ENCODE results near the gene S1PR4. TPM values are rescaled to one million over a fixed set of nuclear protein-coding genes. Genes with fewer than 3 reads are reported as not detected.
"Not testable (repeated sequence)": the region's sequence is repeated elsewhere in the genome, so short reads cannot be mapped to it uniquely, and the experiment has no call there.

The S1PR4 gene
- total and polyA plus RNA-seq, 4 donors: 0.50 to 2.5 (median 1.6) TPM

DNA sequence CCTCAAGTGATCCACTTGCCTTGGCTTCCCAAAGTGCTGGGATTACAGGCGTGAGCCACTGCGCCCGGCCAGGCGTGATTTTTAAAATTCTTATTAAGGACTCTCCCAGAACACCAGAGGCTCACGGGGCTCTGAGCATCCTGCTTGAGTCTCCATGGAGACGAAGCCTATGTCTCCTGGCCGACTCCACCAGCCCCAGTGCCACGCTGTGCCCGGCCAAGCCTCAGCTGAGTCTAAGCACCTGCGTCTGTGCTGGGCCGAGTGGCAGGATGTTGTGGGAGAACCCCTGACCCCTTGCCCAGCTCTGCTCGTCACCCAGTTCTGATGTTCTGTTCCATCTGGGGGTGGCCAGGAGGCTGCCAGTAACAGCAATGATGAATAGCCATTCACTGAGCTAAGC, 42.0 kb downstream of the S1PR4 start:
- DNase-seq (no peak), ATAC-seq (ENCODE audit: low FRiP score) (no peak)
- Histone ChIP-seq H3K4me3 (ENCODE audit: low read length in 2 of 2) (no peak overlapping the region), H3K36me3 (ENCODE audit: control insufficient read depth in 1 of 2, insufficient read depth in 2 of 2, low read length in 1 of 2) (no peaks in the 10 kb centered on the region), H3K4me1 (ENCODE audit: control insufficient read depth in 1 of 2, insufficient read depth in 2 of 2, low read length in 2 of 2) (no peaks in the 10 kb centered on the region), H3K9me3 (ENCODE audit: control insufficient read depth, low read length) (no peaks in the 10 kb centered on the region), H3K27me3 (ENCODE audit: control insufficient read depth in 1 of 2, insufficient read depth in 2 of 2, low read length in 1 of 2) (no peaks in the 10 kb centered on the region), H3K27ac (ENCODE audit: low read depth in 1 of 2, low read length in 2 of 2) (no peak overlapping the region)
- WGBS, 2 donors: 71 to 72% methylated on average over 12 of the region's 12 CpGs
- intact Hi-C loops (cut with DNase I): no loop called here

DNA sequence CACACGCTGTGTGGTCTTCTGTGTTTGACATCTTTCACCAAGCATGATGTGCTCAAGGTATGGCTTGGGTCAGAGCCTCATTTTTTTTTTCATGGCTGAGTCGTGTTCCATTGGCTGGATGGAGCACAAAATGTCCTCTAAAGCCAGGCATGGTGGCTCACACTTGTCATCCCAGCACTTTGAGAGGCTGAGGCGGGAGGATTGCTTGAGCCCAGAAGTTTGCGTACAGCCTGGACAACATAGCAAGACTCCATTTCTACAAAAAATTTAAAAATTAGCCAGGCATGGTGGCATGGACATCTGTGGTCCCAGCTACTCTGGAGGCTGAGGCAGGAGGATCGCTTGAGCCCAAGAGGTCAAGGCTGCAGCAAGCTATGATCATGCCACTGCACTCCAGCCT, 43.0 kb downstream of the S1PR4 start:
- H3K27ac ChIP-seq (ENCODE audit: low read depth in 1 of 2, low read length in 2 of 2); H3K9me3 ChIP-seq (ENCODE audit: control insufficient read depth, low read length); ATAC-seq (ENCODE audit: low FRiP score); H3K27me3 ChIP-seq (ENCODE audit: control insufficient read depth in 1 of 2, insufficient read depth in 2 of 2, low read length in 1 of 2); intact Hi-C loops (cut with DNase I); H3K4me1 ChIP-seq (ENCODE audit: control insufficient read depth in 1 of 2, insufficient read depth in 2 of 2, low read length in 2 of 2); H3K4me3 ChIP-seq (ENCODE audit: low read length in 2 of 2); H3K36me3 ChIP-seq (ENCODE audit: control insufficient read depth in 1 of 2, insufficient read depth in 2 of 2, low read length in 1 of 2); DNase-seq: not testable (repeated sequence)
- WGBS, 2 donors: 81 to 82% methylated on average over 5 of the region's 5 CpGs

DNA sequence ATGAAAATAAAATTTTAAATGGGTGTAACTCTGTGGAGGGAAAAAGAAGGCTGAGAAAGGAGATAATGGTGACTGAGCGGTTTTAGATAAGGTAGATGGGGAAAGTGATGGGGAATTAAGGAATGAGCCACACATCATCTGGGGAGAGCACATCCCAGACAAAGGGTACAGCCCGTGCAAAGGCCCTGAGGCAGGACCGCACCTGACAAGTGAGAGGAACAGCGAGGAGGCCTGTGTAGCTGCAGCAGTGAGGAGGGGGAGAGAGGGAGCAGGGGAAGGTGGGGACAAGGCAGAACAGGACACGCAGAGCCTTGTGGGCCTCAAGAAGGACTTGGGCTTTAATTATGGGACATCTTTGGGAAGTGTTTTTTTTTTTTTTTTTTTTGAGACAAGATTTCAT, 44.1 kb downstream of the S1PR4 start:
- DNase-seq (no peak), ATAC-seq (ENCODE audit: low FRiP score) (no peak)
- 91 to 92% methylated on average over 5 of the region's 5 CpGs for WGBS, 2 donors
- no peak overlapping the region for H3K27ac ChIP-seq (ENCODE audit: low read depth in 1 of 2, low read length in 2 of 2)
- no peak overlapping the region for H3K4me3 ChIP-seq (ENCODE audit: low read length in 2 of 2)
- intact Hi-C loops (cut with DNase I): no loop called here
- H3K9me3 ChIP-seq (ENCODE audit: control insufficient read depth, low read length): no peaks in the 10 kb centered on the region
- H3K4me1 ChIP-seq (ENCODE audit: control insufficient read depth in 1 of 2, insufficient read depth in 2 of 2, low read length in 2 of 2): no peaks in the 10 kb centered on the region
- no peaks in the 10 kb centered on the region for H3K36me3 ChIP-seq (ENCODE audit: control insufficient read depth in 1 of 2, insufficient read depth in 2 of 2, low read length in 1 of 2)
- no peaks in the 10 kb centered on the region for H3K27me3 ChIP-seq (ENCODE audit: control insufficient read depth in 1 of 2, insufficient read depth in 2 of 2, low read length in 1 of 2)

- 2 to 3% methylated on average over 35 to 94 of the region's 94 CpGs for WGBS, 2 donors
- intact Hi-C loops (cut with DNase I): no loop called here
- no peak for DNase-seq
- H3K4me3 ChIP-seq (ENCODE audit: low read length in 2 of 2): peak within 1 kb of the TSS in 1 of 2 donors; percentile 23
- no peaks in the 10 kb centered on the region for H3K9me3 ChIP-seq (ENCODE audit: control insufficient read depth, low read length)
- ATAC-seq (ENCODE audit: low FRiP score): no peak
- H3K27me3 ChIP-seq (ENCODE audit: control insufficient read depth in 1 of 2, insufficient read depth in 2 of 2, low read length in 1 of 2): no peaks in the 10 kb centered on the region
- H3K36me3 ChIP-seq (ENCODE audit: control insufficient read depth in 1 of 2, insufficient read depth in 2 of 2, low read length in 1 of 2): no peaks in the 10 kb centered on the region
- no peaks in the 10 kb centered on the region for H3K4me1 ChIP-seq (ENCODE audit: control insufficient read depth in 1 of 2, insufficient read depth in 2 of 2, low read length in 2 of 2)
- no peak within 1 kb of the TSS for H3K27ac ChIP-seq (ENCODE audit: low read depth in 1 of 2, low read length in 2 of 2)
Measured at GRCh38 chr19:3224346-3225168, 46.0 kb downstream of the S1PR4 start, which contains the start of gene CELF5. Gene CELF5 (plus strand): TSS chr19:3224661. CDS start chr19:3224740, 79 bp downstream.

- ATAC-seq (ENCODE audit: low FRiP score) (no peak), DNase-seq (no peak)
- intact Hi-C loops (cut with DNase I): no loop called here
- Histone ChIP-seq H3K27ac (ENCODE audit: low read depth in 1 of 2, low read length in 2 of 2) (no peak overlapping the region), H3K4me3 (ENCODE audit: low read length in 2 of 2) (no peak overlapping the region), H3K4me1 (ENCODE audit: control insufficient read depth in 1 of 2, insufficient read depth in 2 of 2, low read length in 2 of 2) (no peaks in the 10 kb centered on the region), H3K9me3 (ENCODE audit: control insufficient read depth, low read length) (no peaks in the 10 kb centered on the region), H3K36me3 (ENCODE audit: control insufficient read depth in 1 of 2, insufficient read depth in 2 of 2, low read length in 1 of 2) (no peaks in the 10 kb centered on the region), H3K27me3 (ENCODE audit: control insufficient read depth in 1 of 2, insufficient read depth in 2 of 2, low read length in 1 of 2) (no peaks in the 10 kb centered on the region)
- WGBS, 2 donors: 0 to 1% methylated on average over 6 to 9 of the region's 9 CpGs
Measured at GRCh38 chr19:3225169-3225485, 46.6 kb downstream of the S1PR4 start.

- intact Hi-C loops (cut with DNase I): no loop called here
- no peak overlapping the region for H3K4me3 ChIP-seq (ENCODE audit: low read length in 2 of 2)
- no peak overlapping the region for H3K27ac ChIP-seq (ENCODE audit: low read depth in 1 of 2, low read length in 2 of 2)
- 44% methylated on average over 13 to 16 of the region's 16 CpGs for WGBS, 2 donors
- H3K4me1 ChIP-seq (ENCODE audit: control insufficient read depth in 1 of 2, insufficient read depth in 2 of 2, low read length in 2 of 2): no peaks in the 10 kb centered on the region
- H3K9me3 ChIP-seq (ENCODE audit: control insufficient read depth, low read length): no peaks in the 10 kb centered on the region
- DNase-seq (no peak), ATAC-seq (ENCODE audit: low FRiP score) (no peak)
- H3K36me3 ChIP-seq (ENCODE audit: control insufficient read depth in 1 of 2, insufficient read depth in 2 of 2, low read length in 1 of 2): no peaks in the 10 kb centered on the region
- no peaks in the 10 kb centered on the region for H3K27me3 ChIP-seq (ENCODE audit: control insufficient read depth in 1 of 2, insufficient read depth in 2 of 2, low read length in 1 of 2)
Measured at GRCh38 chr19:3225677-3226093, 47.1 kb downstream of the S1PR4 start.

- ATAC-seq (ENCODE audit: low FRiP score) (no peak), DNase-seq (no peak)
- Histone ChIP-seq H3K4me1 (ENCODE audit: control insufficient read depth in 1 of 2, insufficient read depth in 2 of 2, low read length in 2 of 2) (no peaks in the 10 kb centered on the region), H3K27me3 (ENCODE audit: control insufficient read depth in 1 of 2, insufficient read depth in 2 of 2, low read length in 1 of 2) (no peaks in the 10 kb centered on the region), H3K27ac (ENCODE audit: low read depth in 1 of 2, low read length in 2 of 2) (no peak overlapping the region), H3K9me3 (ENCODE audit: control insufficient read depth, low read length) (no peaks in the 10 kb centered on the region), H3K4me3 (ENCODE audit: low read length in 2 of 2) (no peak overlapping the region), H3K36me3 (ENCODE audit: control insufficient read depth in 1 of 2, insufficient read depth in 2 of 2, low read length in 1 of 2) (no peaks in the 10 kb centered on the region)
- WGBS, 2 donors: 71 to 79% methylated on average over 12 of the region's 12 CpGs
- intact Hi-C loops (cut with DNase I): no loop called here
Measured at GRCh38 chr19:3227054-3227626, 48.6 kb downstream of the S1PR4 start.

- ATAC-seq (ENCODE audit: low FRiP score) (no peak), DNase-seq (no peak)
- H3K4me1 ChIP-seq (ENCODE audit: control insufficient read depth in 1 of 2, insufficient read depth in 2 of 2, low read length in 2 of 2): no peaks in the 10 kb centered on the region
- H3K27ac ChIP-seq (ENCODE audit: low read depth in 1 of 2, low read length in 2 of 2): no peak overlapping the region
- no peaks in the 10 kb centered on the region for H3K27me3 ChIP-seq (ENCODE audit: control insufficient read depth in 1 of 2, insufficient read depth in 2 of 2, low read length in 1 of 2)
- no peak overlapping the region for H3K4me3 ChIP-seq (ENCODE audit: low read length in 2 of 2)
- H3K36me3 ChIP-seq (ENCODE audit: control insufficient read depth in 1 of 2, insufficient read depth in 2 of 2, low read length in 1 of 2): no peaks in the 10 kb centered on the region
- no peaks in the 10 kb centered on the region for H3K9me3 ChIP-seq (ENCODE audit: control insufficient read depth, low read length)
- intact Hi-C loops (cut with DNase I): no loop called here
- 52 to 61% methylated on average over 9 of the region's 9 CpGs for WGBS, 2 donors
Measured at GRCh38 chr19:3229346-3229743, 50.8 kb downstream of the S1PR4 start.

Data from aorta (tissue), 5 donors.